RWPE2 (cell line): Measurements from ENCODE around the gene MSMP.
A peak's percentile ranks its signal among the peaks of the same experiment; 100 is the strongest.

Source experiments
- ATAC-seq: fragments of 200-7000 bp; cut with Tn5 transposase; 3 replicates; pipeline ENCODE4 v1.9.1; 2021; ENCODE audit warnings: low read depth
- DNase-seq: peaks from one replicate; pipeline ENCODE4 v3.0.0-alpha.2; 2020; ENCODE audit warnings: low spot score
- H3K27ac ChIP-seq: fragments of 450-650 bp; 2 replicates; pipeline ENCODE4 v1.5.1; 2017; ENCODE audit warnings: mild to moderate bottlenecking; ENCODE audit not compliant: poor library complexity, severe bottlenecking
- H3K27me3 ChIP-seq: fragments of 250-450 bp; sonication (Bioruptor Pico); 2 replicates; pipeline ENCODE4 v1.5.1; 2021; ENCODE audit warnings: mild to moderate bottlenecking, moderate library complexity; ENCODE audit not compliant: insufficient read depth, poor library complexity, severe bottlenecking
- H3K36me3 ChIP-seq: fragments of 250-450 bp; sonication (Bioruptor Pico); 2 replicates; pipeline ENCODE4 v1.5.1; 2020; ENCODE audit warnings: low read depth, mild to moderate bottlenecking, moderate library complexity
- H3K4me1 ChIP-seq: fragments of 250-450 bp; sonication (Bioruptor Pico); 2 replicates; pipeline ENCODE4 v1.5.1; 2021; ENCODE audit warnings: mild to moderate bottlenecking, moderate library complexity; ENCODE audit not compliant: insufficient read depth, poor library complexity, severe bottlenecking
- H3K4me3 ChIP-seq: fragments of 250-450 bp; sonication (Bioruptor Pico); 2 replicates; pipeline ENCODE4 v1.5.1; 2021; ENCODE audit warnings: mild to moderate bottlenecking, moderate library complexity; ENCODE audit not compliant: severe bottlenecking
- H3K9me3 ChIP-seq: fragments of 250-450 bp; sonication (Bioruptor Pico); 2 replicates; pipeline ENCODE4 v1.5.1; 2021; ENCODE audit warnings: mild to moderate bottlenecking, moderate library complexity; ENCODE audit not compliant: severe bottlenecking
- TF ChIP-seq, protein P1 (sequence below): fragments of 450-650 bp; IDR thresholded peaks from one replicate; pipeline ENCODE4 v1.5.1; 2017; ENCODE audit warnings: mild to moderate bottlenecking, moderate library complexity; ENCODE audit not compliant: poor library complexity, severe bottlenecking

The MSMP gene

DNA sequence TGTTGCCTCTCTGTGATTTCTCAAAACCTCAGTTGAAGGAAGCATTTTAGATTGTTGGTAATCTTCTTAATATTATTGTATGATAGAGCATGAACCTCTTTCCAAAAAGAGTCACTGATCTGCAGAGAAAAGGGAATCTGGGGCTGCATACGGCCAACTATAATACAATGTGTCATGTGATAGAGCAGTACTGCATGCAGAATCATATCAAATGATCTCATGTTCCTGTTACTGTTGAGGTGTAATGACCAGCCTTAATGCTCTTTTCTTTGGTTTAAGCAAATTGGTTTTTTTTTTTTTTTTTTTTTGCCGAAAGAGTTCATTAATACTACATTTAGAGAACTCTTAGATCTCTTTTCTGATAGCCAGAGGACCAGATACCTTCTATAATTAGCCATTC lies 12.9 kb upstream of the MSMP start:
- DNase-seq, result no peak
- no peak for ATAC-seq

DNA sequence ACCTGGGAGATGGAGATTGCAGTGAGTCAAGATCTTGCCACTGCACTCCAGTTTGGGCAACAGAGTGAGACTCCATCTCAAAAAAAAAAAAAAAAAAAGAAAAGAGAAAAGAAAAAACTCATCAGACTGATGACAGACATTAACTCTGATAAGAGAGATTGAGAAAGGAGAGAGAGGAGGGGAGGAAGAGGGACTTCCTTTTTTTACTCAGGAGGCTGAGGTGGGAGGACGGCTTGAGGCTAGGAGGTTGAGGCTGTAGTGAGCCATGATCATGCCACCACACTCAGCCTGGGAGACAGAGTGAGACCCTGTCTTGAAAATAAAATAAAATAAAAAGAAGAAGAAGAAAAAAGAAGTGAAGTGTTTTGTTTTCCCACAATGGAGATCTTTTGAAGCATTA lies 9.7 kb upstream of the MSMP start:
- no peak overlapping the region for H3K4me3 ChIP-seq
- H3K9me3 ChIP-seq, result no peaks in the 10 kb centered on the region
- no peak overlapping the region for H3K27ac ChIP-seq
- DNase-seq (no peak), ATAC-seq (no peak)
- H3K36me3 ChIP-seq, result no peaks in the 10 kb centered on the region
- H3K27me3 ChIP-seq, result no peaks in the 10 kb centered on the region
- TF ChIP-seq, protein P1, sequence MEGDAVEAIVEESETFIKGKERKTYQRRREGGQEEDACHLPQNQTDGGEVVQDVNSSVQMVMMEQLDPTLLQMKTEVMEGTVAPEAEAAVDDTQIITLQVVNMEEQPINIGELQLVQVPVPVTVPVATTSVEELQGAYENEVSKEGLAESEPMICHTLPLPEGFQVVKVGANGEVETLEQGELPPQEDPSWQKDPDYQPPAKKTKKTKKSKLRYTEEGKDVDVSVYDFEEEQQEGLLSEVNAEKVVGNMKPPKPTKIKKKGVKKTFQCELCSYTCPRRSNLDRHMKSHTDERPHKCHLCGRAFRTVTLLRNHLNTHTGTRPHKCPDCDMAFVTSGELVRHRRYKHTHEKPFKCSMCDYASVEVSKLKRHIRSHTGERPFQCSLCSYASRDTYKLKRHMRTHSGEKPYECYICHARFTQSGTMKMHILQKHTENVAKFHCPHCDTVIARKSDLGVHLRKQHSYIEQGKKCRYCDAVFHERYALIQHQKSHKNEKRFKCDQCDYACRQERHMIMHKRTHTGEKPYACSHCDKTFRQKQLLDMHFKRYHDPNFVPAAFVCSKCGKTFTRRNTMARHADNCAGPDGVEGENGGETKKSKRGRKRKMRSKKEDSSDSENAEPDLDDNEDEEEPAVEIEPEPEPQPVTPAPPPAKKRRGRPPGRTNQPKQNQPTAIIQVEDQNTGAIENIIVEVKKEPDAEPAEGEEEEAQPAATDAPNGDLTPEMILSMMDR, result no peak
- peaks cover 7% of the 10 kb centered on the region for H3K4me1 ChIP-seq

More for the DNA sequence above, 12.9 kb upstream of the MSMP start:
- Histone ChIP-seq H3K9me3 (no peaks in the 10 kb centered on the region), H3K4me1 (peaks cover 11% of the 10 kb centered on the region), H3K27ac (no peak overlapping the region), H3K27me3 (no peaks in the 10 kb centered on the region), H3K36me3 (no peaks in the 10 kb centered on the region), H3K4me3 (no peak overlapping the region)
- TF ChIP-seq, protein P1, result no peak

DNA sequence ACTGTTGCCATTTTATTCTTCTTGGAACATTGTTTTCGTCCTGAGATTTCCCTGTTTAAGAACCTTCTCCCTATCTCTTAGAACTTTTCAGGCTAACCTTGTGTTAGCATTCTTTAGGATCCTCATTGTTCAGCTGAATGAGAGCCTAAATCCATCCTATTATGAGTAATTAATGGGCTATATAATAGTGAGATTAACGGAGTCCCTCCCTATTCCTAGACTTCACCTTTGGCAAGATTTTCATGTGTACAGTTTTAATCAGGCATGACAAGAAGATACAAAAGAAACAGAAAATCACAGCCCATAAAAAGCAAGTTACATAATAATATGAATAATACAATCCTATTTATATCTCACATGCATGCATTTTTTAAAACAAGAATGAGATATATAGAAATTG lies 9.1 kb upstream of the MSMP start:
- Histone ChIP-seq H3K27ac (no peak overlapping the region), H3K36me3 (no peaks in the 10 kb centered on the region), H3K4me1 (peaks cover 13% of the 10 kb centered on the region), H3K27me3 (no peaks in the 10 kb centered on the region), H3K9me3 (no peaks in the 10 kb centered on the region), H3K4me3 (no peak overlapping the region)
- TF ChIP-seq, protein P1, result no peak
- DNase-seq (no peak), ATAC-seq (no peak)

DNA sequence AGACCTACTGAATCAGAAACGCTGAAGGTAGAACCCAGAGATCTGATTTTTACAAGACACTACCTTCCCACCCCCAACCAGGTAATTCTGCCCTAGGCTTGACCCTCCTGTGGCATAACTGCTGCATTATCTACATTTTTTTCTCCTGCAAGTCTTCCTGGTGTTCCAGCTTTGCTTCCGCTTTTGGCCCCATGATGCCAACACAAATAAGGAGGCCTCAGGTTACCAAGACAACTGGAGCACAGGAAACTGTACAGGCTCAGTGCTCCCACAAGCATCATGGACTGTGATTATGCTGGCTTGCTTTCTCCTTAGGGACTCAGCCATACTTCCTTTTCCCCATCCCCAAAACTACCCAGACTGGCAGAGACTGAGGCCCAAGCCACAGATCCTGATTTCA lies 6.6 kb upstream of the MSMP start:
- Histone ChIP-seq H3K4me1 (peaks cover 17% of the 10 kb centered on the region), H3K36me3 (no peaks in the 10 kb centered on the region), H3K27me3 (no peaks in the 10 kb centered on the region), H3K9me3 (no peaks in the 10 kb centered on the region), H3K27ac (no peak overlapping the region), H3K4me3 (no peak overlapping the region)
- DNase-seq (no peak), ATAC-seq (peak; percentile 23; the same call in 2 of the 3 replicates)
- TF ChIP-seq, protein P1, result no peak

DNA sequence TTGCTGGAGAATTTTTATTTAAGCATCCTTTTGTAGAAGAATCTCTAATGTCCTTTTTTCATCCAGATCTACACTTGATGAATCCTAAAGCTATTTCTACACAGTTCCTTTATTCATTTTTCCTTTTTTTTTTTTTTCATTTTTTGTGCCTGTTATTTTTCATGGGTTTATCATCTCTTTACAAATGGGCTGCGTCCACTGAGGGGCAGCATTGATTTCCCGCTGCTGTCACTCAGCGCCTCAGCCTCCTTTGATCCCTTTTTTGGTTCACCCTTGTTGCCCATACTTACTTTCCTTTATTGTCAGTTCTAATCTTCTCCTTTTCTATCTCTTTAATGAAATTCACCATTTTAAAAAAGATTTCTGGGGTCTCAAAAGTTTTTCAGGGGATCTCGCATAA lies 5.7 kb upstream of the MSMP start:
- no peak for DNase-seq
- TF ChIP-seq, protein P1, result no peak
- Histone ChIP-seq H3K9me3 (no peaks in the 10 kb centered on the region), H3K27me3 (no peaks in the 10 kb centered on the region), H3K4me3 (no peak overlapping the region), H3K4me1 (peaks cover 17% of the 10 kb centered on the region), H3K36me3 (no peaks in the 10 kb centered on the region), H3K27ac (no peak overlapping the region)
- no peak for ATAC-seq
